ENCODE results near the gene CNN2. TPM values are rescaled to one million over a fixed set of nuclear protein-coding genes. Genes with fewer than 3 reads are reported as not detected.
A peak's percentile ranks its signal among the peaks of the same experiment; 100 is the strongest.
"Not testable (repeated sequence)": the region's sequence is repeated elsewhere in the genome, so short reads cannot be mapped to it uniquely, and the experiment has no call there.

CNN2 gene
- total RNA-seq, 1 donor from 2014 or later = 117 TPM

- TF ChIP-seq CTCF (IDR thresholded peaks at IDR 0.05; ENCODE audit: partially characterized antibody, unreplicated experiment) = no peak
- H3K27ac Mint-ChIP-seq (ENCODE audit: unreplicated experiment) = peak within 1 kb of the TSS; percentile 95
- no peaks in the 10 kb centered on the region for H3K36me3 Mint-ChIP-seq (ENCODE audit: unreplicated experiment)
- peak within 1 kb of the TSS; percentile 93 for H3K4me3 Mint-ChIP-seq (ENCODE audit: unreplicated experiment)
- peaks cover 5% of the 10 kb centered on the region for H3K4me1 Mint-ChIP-seq (ENCODE audit: low read depth, unreplicated experiment)
- peaks cover 13% of the 10 kb centered on the region for H3K27me3 Mint-ChIP-seq (ENCODE audit: unreplicated experiment)
- DNase-seq = peak; percentile 97
- H3K9me3 Mint-ChIP-seq (ENCODE audit: unreplicated experiment) = peaks cover 7% of the 10 kb centered on the region
Measured at GRCh38 chr19:1020868-1021425, 5.5 kb upstream of the CNN2 start, which contains the start of gene TMEM259. TSS of gene TMEM259 (minus strand) at chr19:1021123. CDS start at chr19:1020996, 127 bp downstream.

GRCh38 chr19:1023883-1024188, 2.6 kb upstream of the CNN2 start:
- not testable (repeated sequence) for H3K36me3 Mint-ChIP-seq (ENCODE audit: unreplicated experiment); H3K9me3 Mint-ChIP-seq (ENCODE audit: unreplicated experiment); H3K4me3 Mint-ChIP-seq (ENCODE audit: unreplicated experiment); DNase-seq; H3K27ac Mint-ChIP-seq (ENCODE audit: unreplicated experiment); H3K4me1 Mint-ChIP-seq (ENCODE audit: low read depth, unreplicated experiment)
- peaks cover 13% of the 10 kb centered on the region for H3K27me3 Mint-ChIP-seq (ENCODE audit: unreplicated experiment)

- H3K27me3 Mint-ChIP-seq (ENCODE audit: unreplicated experiment) = peaks cover 15% of the 10 kb centered on the region
- H3K9me3 Mint-ChIP-seq (ENCODE audit: unreplicated experiment); H3K36me3 Mint-ChIP-seq (ENCODE audit: unreplicated experiment); H3K4me1 Mint-ChIP-seq (ENCODE audit: low read depth, unreplicated experiment); DNase-seq; H3K27ac Mint-ChIP-seq (ENCODE audit: unreplicated experiment); H3K4me3 Mint-ChIP-seq (ENCODE audit: unreplicated experiment): not testable (repeated sequence)
Measured at GRCh38 chr19:1025080-1025479, 1.3 kb upstream of the CNN2 start.

- peaks cover 1% of the 10 kb centered on the region for H3K27me3 Mint-ChIP-seq (ENCODE audit: unreplicated experiment)
- no peak for DNase-seq
- H3K9me3 Mint-ChIP-seq (ENCODE audit: unreplicated experiment) = no peaks in the 10 kb centered on the region
- no peaks in the 10 kb centered on the region for H3K4me1 Mint-ChIP-seq (ENCODE audit: low read depth, unreplicated experiment)
- no peaks in the 10 kb centered on the region for H3K36me3 Mint-ChIP-seq (ENCODE audit: unreplicated experiment)
- H3K4me3 Mint-ChIP-seq (ENCODE audit: unreplicated experiment) = peak overlapping the region; percentile 83
- H3K27ac Mint-ChIP-seq (ENCODE audit: unreplicated experiment) = no peak overlapping the region
- TF ChIP-seq CTCF (IDR thresholded peaks at IDR 0.05; ENCODE audit: partially characterized antibody, unreplicated experiment) = no peak
Measured at GRCh38 chr19:1026783-1027649, 608 bp downstream of the CNN2 start.

GRCh38 chr19:1027650-1028061, 1.2 kb downstream of the CNN2 start:
- no peaks in the 10 kb centered on the region for H3K36me3 Mint-ChIP-seq (ENCODE audit: unreplicated experiment)
- H3K27ac Mint-ChIP-seq (ENCODE audit: unreplicated experiment) = no peak overlapping the region
- no peaks in the 10 kb centered on the region for H3K4me1 Mint-ChIP-seq (ENCODE audit: low read depth, unreplicated experiment)
- H3K4me3 Mint-ChIP-seq (ENCODE audit: unreplicated experiment) = peak overlapping the region; percentile 73
- DNase-seq = no peak
- no peaks in the 10 kb centered on the region for H3K9me3 Mint-ChIP-seq (ENCODE audit: unreplicated experiment)
- H3K27me3 Mint-ChIP-seq (ENCODE audit: unreplicated experiment) = peaks cover 1% of the 10 kb centered on the region
- TF ChIP-seq CTCF (IDR thresholded peaks at IDR 0.05; ENCODE audit: partially characterized antibody, unreplicated experiment) = no peak
